D721Med (cell line): ENCODE measurements around the gene EXOC4.

Experiments used
- DNase-seq: peaks from one replicate; pipeline ENCODE4 v3.0.0; 2011; ENCODE audit warnings: low spot score; ENCODE audit not compliant: insufficient read length
- FAIRE-seq: peaks from 2 replicates; lab custom pipeline; 2011; peaks lifted over from hg19 to GRCh38; lab: Jason Lieb, UNC
- TF ChIP-seq, protein P1 (sequence below): IDR thresholded peaks from 2 replicates; pipeline ENCODE4 v1.5.1; 2012; ENCODE audit warnings: mild to moderate bottlenecking, control low read depth; ENCODE audit not compliant: insufficient read depth; ENCODE audit errors: missing control alignments

The EXOC4 gene

DNA sequence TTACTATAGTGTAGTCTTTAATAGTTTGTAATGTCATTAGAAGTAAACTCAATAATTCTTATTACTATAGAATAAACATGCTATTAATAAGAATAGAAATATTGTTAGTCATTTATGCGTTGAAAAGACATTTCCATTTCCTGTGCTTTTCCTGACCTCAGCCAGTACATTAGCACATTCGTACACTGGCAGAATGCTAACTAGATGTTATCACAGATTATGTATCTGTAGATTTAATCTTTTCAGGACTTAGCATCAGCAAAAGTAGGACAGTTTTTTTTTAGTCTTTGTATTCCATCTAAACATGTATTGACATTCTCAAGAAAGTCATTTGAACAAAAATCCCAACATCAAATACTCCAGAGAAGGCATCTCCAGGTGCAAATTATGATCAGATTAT, 158.5 kb downstream of the EXOC4 start:
- DNase-seq (no peak), FAIRE-seq (no peak)
- TF ChIP-seq, protein P1, sequence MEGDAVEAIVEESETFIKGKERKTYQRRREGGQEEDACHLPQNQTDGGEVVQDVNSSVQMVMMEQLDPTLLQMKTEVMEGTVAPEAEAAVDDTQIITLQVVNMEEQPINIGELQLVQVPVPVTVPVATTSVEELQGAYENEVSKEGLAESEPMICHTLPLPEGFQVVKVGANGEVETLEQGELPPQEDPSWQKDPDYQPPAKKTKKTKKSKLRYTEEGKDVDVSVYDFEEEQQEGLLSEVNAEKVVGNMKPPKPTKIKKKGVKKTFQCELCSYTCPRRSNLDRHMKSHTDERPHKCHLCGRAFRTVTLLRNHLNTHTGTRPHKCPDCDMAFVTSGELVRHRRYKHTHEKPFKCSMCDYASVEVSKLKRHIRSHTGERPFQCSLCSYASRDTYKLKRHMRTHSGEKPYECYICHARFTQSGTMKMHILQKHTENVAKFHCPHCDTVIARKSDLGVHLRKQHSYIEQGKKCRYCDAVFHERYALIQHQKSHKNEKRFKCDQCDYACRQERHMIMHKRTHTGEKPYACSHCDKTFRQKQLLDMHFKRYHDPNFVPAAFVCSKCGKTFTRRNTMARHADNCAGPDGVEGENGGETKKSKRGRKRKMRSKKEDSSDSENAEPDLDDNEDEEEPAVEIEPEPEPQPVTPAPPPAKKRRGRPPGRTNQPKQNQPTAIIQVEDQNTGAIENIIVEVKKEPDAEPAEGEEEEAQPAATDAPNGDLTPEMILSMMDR, result no peak

DNA sequence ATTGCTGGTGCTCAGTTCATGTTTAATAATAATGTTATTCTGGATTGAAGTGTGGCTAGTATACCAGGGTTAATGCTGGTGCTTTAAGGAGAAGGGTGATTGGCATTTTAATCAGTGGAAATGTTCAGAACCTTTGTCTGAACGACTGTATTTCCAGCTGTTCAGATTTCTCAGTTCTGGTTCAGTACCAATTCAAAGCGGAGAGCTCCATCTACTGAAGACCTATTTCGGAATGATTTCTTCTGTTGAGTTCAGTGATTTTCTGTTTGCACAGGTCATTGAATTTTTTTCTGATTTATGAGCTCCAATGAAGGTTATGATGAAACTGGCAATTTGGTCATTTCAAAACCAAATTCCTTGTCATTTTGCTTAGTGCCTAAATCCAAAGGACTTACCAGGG, 160.1 kb downstream of the EXOC4 start:
- FAIRE-seq (no peak), DNase-seq (no peak)
- TF ChIP-seq, protein P1, result no peak

DNA sequence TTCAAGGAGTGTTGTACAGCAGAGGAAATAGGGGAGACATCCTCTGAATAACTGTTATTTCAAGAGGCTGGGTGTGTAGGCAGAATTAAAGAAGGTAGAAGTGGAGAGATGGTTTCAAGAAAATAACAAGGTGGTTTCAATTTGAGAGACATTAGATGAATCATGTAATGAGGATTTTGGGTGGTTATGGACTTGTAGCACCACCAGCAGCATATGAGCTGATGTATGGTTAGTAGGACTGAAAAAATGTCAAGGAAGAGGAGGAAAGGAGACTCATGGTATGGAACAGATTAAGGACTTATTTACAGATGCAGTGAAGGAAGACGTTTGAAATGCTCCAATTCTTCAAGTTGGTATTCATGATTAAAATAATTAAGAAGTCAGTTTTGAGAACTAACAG, 166.2 kb downstream of the EXOC4 start:
- FAIRE-seq (no peak), DNase-seq (no peak)
- TF ChIP-seq, protein P1, result no peak

DNA sequence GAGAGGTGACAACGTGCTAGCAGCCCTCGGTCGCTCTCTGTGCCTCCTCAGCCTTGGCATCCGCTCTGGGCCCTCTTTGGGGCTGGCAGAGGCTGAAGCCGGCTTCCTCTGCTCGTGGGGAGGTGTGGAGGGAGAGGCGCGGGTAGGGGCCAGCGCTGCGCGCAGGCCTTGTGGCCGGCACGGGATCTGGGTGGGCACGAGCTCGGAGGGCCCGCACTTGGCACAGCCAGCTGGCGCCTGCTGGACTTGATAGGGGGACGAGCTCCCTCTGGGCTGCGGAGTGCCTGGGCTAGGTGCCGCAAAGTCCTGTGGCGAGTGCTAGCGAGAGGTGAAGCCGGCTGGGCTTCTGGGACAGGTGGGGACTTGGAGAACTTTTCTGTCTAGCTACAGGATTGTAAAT, 170.7 kb downstream of the EXOC4 start:
- no peak for FAIRE-seq
- no peak for DNase-seq
- TF ChIP-seq, protein P1, result no peak

DNA sequence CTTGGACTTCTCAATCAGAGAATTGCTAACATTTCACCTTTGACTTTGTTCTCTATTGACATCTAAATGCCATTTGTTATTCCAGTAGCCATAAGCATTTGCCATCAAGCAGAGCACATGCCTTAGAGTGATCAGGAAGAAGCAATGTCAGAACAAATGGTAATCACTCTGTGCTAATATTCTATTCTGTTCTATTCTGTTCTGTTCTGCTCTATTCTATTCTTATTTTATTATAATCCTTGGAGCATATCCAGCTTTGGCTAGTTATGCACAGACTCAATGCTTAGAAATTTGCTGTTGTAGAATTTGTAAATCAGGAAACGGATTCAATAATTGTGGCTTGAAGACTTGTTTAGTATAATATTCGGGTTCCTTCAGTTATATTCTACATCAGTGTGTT, 175.4 kb downstream of the EXOC4 start:
- DNase-seq (no peak), FAIRE-seq (no peak)

DNA sequence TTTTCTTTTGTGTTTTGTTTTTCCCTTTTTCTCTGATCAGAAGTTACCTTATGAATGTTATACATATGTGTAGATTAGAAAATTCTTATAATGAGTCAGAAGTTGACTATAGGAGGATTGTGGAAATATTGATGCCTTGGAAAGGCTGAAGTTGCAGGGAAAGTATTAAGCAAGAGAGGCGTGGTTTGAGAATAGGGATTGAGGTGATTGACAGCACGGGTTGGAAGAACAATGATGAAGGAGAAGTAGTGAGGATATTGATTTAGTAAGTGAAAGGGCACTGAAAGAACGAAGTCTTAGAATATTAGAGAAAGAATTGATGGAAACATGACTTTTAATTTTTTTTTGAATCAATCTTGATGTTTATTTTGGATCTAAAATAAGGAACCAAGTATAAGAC, 176.0 kb downstream of the EXOC4 start:
- DNase-seq (no peak), FAIRE-seq (no peak)
- TF ChIP-seq, protein P1, result no peak

More for the DNA sequence above, 175.4 kb downstream of the EXOC4 start:
- TF ChIP-seq, protein P1, result no peak

DNA sequence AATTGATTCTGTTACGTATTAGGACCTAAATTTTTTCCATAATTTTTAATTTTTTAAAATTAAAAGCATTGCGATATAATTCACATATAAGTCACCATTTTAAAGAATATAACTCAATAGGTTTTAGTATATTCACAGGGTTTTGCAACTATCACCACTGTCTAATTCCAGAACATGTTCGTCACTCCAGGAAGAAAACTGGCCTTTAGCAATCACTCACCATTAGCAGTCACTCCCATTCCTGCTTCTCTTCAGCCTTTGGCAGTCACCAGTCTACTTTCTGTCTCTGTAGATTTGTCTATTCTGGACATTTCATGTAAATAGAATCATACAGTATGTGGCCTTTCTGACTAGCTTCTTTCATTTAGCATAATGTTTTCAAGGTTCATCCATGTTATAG, 176.5 kb downstream of the EXOC4 start:
- TF ChIP-seq, protein P1, result no peak
- no peak for FAIRE-seq
- no peak for DNase-seq
